ENCODE results near the gene ZCCHC14. TPM values are rescaled to one million over a fixed set of nuclear protein-coding genes. Genes with fewer than 3 reads are reported as not detected.

ZCCHC14 gene
- total and polyA plus RNA-seq, 2 of the 13 experiments (the other 11 are each of a cell fraction or from before 2014, with no cell fraction given), result 12.4 to 12.5 TPM

DNA sequence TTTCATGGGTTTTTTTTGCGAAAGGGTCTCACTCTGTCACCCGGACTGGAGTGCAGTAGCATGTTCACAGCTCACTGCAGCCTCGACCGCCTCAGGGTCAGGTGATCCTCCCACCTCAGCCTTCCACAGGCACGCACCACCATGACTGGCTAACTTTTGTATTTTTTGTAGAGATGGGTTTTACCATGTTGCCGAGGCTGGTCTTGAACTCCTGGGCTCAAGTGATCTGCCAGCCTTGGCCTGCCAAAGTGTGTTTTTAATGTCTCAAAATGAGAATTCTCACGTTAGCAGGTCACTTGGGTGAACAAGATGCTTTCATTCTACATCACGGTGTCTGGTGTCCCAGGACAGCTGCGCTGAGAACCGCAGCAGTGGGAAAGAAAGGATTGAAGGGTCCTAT is 112.4 kb downstream of the ZCCHC14 start (continued):
- TF ChIP-seq ARNTL (CRISPR knock-in tag; IDR thresholded peaks at IDR 0.05), result 0 out of 2 replicates have a peak, but pooled peaks have one; percentile 41
- TF ChIP-seq, protein P1, sequence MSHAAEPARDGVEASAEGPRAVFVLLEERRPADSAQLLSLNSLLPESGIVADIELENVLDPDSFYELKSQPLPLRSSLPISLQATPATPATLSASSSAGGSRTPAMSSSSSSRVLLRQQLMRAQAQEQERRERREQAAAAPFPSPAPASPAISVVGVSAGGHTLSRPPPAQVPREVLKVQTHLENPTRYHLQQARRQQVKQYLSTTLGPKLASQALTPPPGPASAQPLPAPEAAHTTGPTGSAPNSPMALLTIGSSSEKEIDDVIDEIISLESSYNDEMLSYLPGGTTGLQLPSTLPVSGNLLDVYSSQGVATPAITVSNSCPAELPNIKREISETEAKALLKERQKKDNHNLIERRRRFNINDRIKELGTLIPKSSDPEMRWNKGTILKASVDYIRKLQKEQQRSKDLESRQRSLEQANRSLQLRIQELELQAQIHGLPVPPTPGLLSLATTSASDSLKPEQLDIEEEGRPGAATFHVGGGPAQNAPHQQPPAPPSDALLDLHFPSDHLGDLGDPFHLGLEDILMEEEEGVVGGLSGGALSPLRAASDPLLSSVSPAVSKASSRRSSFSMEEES (CRISPR knock-in tag; IDR thresholded peaks at IDR 0.05), result 0 out of 2 replicates have a peak, but pooled peaks have one; percentile 11
- peak; percentile 66 for TF ChIP-seq TBX2 (CRISPR knock-in tag; IDR thresholded peaks at IDR 0.05; ENCODE audit: borderline replicate concordance)
- no peak for TF ChIP-seq NAIF1 (CRISPR knock-in tag; IDR thresholded peaks at IDR 0.05; ENCODE audit: borderline replicate concordance)
- TF ChIP-seq CEBPB (IDR thresholded peaks at IDR 0.05; ENCODE audit: borderline replicate concordance, low read depth, low read length), result no peak
- TF ChIP-seq, protein P2, sequence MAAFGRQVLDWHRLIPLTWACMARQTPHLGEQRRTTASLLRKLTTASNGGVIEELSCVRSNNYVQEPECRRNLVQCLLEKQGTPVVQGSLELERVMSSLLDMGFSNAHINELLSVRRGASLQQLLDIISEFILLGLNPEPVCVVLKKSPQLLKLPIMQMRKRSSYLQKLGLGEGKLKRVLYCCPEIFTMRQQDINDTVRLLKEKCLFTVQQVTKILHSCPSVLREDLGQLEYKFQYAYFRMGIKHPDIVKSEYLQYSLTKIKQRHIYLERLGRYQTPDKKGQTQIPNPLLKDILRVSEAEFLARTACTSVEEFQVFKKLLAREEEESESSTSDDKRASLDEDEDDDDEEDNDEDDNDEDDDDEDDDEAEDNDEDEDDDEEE (CRISPR knock-in tag; IDR thresholded peaks at IDR 0.05), result peak; percentile 43; the same call in 1 of the 2 replicates
- TF ChIP-seq NFE2L1 (CRISPR knock-in tag; IDR thresholded peaks at IDR 0.05; ENCODE audit: borderline replicate concordance), result no peak
- 0 out of 2 replicates have a peak, but pooled peaks have one; percentile 6 for TF ChIP-seq POLR2G (IDR thresholded peaks at IDR 0.05; ENCODE audit: low read depth, low read length)
- TF ChIP-seq, protein P3, sequence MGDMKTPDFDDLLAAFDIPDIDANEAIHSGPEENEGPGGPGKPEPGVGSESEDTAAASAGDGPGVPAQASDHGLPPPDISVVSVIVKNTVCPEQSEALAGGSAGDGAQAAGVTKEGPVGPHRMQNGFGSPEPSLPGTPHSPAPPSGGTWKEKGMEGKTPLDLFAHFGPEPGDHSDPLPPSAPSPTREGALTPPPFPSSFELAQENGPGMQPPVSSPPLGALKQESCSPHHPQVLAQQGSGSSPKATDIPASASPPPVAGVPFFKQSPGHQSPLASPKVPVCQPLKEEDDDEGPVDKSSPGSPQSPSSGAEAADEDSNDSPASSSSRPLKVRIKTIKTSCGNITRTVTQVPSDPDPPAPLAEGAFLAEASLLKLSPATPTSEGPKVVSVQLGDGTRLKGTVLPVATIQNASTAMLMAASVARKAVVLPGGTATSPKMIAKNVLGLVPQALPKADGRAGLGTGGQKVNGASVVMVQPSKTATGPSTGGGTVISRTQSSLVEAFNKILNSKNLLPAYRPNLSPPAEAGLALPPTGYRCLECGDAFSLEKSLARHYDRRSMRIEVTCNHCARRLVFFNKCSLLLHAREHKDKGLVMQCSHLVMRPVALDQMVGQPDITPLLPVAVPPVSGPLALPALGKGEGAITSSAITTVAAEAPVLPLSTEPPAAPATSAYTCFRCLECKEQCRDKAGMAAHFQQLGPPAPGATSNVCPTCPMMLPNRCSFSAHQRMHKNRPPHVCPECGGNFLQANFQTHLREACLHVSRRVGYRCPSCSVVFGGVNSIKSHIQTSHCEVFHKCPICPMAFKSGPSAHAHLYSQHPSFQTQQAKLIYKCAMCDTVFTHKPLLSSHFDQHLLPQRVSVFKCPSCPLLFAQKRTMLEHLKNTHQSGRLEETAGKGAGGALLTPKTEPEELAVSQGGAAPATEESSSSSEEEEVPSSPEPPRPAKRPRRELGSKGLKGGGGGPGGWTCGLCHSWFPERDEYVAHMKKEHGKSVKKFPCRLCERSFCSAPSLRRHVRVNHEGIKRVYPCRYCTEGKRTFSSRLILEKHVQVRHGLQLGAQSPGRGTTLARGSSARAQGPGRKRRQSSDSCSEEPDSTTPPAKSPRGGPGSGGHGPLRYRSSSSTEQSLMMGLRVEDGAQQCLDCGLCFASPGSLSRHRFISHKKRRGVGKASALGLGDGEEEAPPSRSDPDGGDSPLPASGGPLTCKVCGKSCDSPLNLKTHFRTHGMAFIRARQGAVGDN (CRISPR knock-in tag; IDR thresholded peaks at IDR 0.05), result peak; percentile 56
- TF ChIP-seq AGO2 (optimal IDR thresholded peaks at IDR 0.05; ENCODE audit: low read depth, low read length), result peak; percentile 19
- no peak for TF ChIP-seq ZNF496 (CRISPR knock-in tag; IDR thresholded peaks at IDR 0.05; ENCODE audit: insufficient replicate concordance)
- TF ChIP-seq MYC (CRISPR knock-in tag; IDR thresholded peaks at IDR 0.05; ENCODE audit: borderline replicate concordance), result 0 out of 2 replicates have a peak, but pooled peaks have one; percentile 39
- peak in 1 of 2 experiments; percentile 37; a peak in 1 of 4 replicates for TF ChIP-seq HMGXB4 (CRISPR knock-in tag; IDR thresholded peaks at IDR 0.05; ENCODE audit: borderline replicate concordance in 1 of 2, low read depth in 1 of 2)
- TF ChIP-seq, protein P4, sequence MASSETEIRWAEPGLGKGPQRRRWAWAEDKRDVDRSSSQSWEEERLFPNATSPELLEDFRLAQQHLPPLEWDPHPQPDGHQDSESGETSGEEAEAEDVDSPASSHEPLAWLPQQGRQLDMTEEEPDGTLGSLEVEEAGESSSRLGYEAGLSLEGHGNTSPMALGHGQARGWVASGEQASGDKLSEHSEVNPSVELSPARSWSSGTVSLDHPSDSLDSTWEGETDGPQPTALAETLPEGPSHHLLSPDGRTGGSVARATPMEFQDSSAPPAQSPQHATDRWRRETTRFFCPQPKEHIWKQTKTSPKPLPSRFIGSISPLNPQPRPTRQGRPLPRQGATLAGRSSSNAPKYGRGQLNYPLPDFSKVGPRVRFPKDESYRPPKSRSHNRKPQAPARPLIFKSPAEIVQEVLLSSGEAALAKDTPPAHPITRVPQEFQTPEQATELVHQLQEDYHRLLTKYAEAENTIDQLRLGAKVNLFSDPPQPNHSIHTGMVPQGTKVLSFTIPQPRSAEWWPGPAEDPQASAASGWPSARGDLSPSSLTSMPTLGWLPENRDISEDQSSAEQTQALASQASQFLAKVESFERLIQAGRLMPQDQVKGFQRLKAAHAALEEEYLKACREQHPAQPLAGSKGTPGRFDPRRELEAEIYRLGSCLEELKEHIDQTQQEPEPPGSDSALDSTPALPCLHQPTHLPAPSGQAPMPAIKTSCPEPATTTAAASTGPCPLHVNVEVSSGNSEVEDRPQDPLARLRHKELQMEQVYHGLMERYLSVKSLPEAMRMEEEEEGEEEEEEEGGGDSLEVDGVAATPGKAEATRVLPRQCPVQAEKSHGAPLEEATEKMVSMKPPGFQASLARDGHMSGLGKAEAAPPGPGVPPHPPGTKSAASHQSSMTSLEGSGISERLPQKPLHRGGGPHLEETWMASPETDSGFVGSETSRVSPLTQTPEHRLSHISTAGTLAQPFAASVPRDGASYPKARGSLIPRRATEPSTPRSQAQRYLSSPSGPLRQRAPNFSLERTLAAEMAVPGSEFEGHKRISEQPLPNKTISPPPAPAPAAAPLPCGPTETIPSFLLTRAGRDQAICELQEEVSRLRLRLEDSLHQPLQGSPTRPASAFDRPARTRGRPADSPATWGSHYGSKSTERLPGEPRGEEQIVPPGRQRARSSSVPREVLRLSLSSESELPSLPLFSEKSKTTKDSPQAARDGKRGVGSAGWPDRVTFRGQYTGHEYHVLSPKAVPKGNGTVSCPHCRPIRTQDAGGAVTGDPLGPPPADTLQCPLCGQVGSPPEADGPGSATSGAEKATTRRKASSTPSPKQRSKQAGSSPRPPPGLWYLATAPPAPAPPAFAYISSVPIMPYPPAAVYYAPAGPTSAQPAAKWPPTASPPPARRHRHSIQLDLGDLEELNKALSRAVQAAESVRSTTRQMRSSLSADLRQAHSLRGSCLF (CRISPR knock-in tag; IDR thresholded peaks at IDR 0.05; ENCODE audit: borderline replicate concordance), result 0 out of 2 replicates have a peak, but pooled peaks have one; percentile 2

All from HepG2 (cell line).